HL-60 (cell line): ENCODE results near the gene PRSS3.
"Not testable (repeated sequence)": the region's sequence is repeated elsewhere in the genome, so short reads cannot be mapped to it uniquely, and the experiment has no call there.

Experiments used
- DNase-seq, 2 experiments: peaks; one replicate each; pipeline ENCODE4 v3.0.0-alpha.2; 2010 to 2020; ENCODE audit warnings: low read depth in 1 of 2, low spot score in 1 of 2
- H3K27ac ChIP-seq: fragments of 250-450 bp; sonication (Bioruptor Pico); replicated peaks from 2 replicates; pipeline ENCODE4 v1.5.1; 2020; ENCODE audit warnings: mild to moderate bottlenecking, moderate library complexity
- H3K27me3 ChIP-seq: fragments of 250-450 bp; sonication (Bioruptor Pico); 2 replicates; pipeline ENCODE4 v1.5.1; 2021; ENCODE audit warnings: mild to moderate bottlenecking, moderate library complexity; ENCODE audit not compliant: insufficient read depth, poor library complexity, severe bottlenecking
- H3K4me3 ChIP-seq: replicated peaks from 2 replicates; pipeline ENCODE4 v1.5.1; 2011; ENCODE audit warnings: mild to moderate bottlenecking, control low read depth, low read length; ENCODE audit not compliant: insufficient read depth
- GABPA ChIP-seq: IDR thresholded peaks from 2 replicates; pipeline ENCODE4 v1.6.1; 2012; ENCODE audit warnings: low read depth
- POLR2AphosphoS5 ChIP-seq: IDR thresholded peaks from 2 replicates; pipeline ENCODE4 v1.6.1; 2012; ENCODE audit warnings: low read depth
- SPI1 ChIP-seq: IDR thresholded peaks from 2 replicates; pipeline ENCODE4 v1.6.1; 2012; ENCODE audit warnings: low read depth, mild to moderate bottlenecking, borderline replicate concordance
- TF ChIP-seq, protein P1 (sequence below): IDR thresholded peaks from one replicate; pipeline ENCODE4 v1.5.1; 2011; ENCODE audit warnings: low read length, control low read depth, inconsistent platforms; ENCODE audit not compliant: insufficient read depth
- TF ChIP-seq, protein P2 (sequence below): IDR thresholded peaks from 2 replicates; pipeline ENCODE4 v1.6.1; 2012; ENCODE audit warnings: low read depth; ENCODE audit not compliant: insufficient replicate concordance

PRSS3 gene

DNA sequence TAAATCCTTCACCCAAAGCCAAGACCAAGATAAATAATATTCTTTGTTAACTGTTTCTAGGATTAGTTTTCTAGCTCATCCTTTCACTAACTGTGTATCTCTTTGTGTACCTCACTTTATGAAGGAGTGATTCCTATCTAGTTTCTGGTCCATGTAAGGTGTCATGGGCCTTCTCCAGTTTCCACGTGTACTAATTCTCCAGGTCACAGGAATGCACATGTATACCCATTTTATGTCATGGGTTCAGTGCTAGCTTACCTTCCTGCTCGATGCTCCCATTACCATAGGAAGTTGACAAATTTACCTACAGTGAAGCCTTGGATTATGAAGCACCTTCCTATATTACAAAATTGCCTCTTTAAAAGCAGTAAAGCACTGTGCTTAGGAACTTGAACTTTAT is 5.9 kb upstream of the PRSS3 start:
- DNase-seq, H3K27me3 ChIP-seq, H3K27ac ChIP-seq, H3K4me3 ChIP-seq: not testable (repeated sequence)

DNA sequence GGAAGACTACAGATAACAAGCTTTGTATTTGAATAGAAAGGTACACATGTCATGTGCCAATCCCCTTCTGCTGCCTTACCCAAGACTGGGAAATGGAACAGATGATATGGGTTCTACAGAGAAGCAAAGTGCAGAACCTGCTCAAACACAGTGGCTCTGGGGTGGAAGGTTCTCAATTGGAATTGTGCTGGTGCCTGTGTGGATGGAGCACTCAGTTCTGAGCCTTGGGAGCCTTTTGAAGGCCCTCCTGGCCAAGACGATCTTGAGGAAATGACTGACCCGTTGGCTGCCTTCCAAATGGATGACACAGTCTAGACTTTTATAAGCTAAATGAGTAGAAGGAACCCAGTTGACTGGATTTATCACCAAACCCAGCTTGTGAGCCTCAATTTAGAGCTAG is 4.2 kb upstream of the PRSS3 start:
- DNase-seq: no peak
- TF ChIP-seq, protein P1, sequence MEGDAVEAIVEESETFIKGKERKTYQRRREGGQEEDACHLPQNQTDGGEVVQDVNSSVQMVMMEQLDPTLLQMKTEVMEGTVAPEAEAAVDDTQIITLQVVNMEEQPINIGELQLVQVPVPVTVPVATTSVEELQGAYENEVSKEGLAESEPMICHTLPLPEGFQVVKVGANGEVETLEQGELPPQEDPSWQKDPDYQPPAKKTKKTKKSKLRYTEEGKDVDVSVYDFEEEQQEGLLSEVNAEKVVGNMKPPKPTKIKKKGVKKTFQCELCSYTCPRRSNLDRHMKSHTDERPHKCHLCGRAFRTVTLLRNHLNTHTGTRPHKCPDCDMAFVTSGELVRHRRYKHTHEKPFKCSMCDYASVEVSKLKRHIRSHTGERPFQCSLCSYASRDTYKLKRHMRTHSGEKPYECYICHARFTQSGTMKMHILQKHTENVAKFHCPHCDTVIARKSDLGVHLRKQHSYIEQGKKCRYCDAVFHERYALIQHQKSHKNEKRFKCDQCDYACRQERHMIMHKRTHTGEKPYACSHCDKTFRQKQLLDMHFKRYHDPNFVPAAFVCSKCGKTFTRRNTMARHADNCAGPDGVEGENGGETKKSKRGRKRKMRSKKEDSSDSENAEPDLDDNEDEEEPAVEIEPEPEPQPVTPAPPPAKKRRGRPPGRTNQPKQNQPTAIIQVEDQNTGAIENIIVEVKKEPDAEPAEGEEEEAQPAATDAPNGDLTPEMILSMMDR: no peak
- no peak for TF ChIP-seq SPI1
- TF ChIP-seq GABPA: no peak
- TF ChIP-seq, protein P2, sequence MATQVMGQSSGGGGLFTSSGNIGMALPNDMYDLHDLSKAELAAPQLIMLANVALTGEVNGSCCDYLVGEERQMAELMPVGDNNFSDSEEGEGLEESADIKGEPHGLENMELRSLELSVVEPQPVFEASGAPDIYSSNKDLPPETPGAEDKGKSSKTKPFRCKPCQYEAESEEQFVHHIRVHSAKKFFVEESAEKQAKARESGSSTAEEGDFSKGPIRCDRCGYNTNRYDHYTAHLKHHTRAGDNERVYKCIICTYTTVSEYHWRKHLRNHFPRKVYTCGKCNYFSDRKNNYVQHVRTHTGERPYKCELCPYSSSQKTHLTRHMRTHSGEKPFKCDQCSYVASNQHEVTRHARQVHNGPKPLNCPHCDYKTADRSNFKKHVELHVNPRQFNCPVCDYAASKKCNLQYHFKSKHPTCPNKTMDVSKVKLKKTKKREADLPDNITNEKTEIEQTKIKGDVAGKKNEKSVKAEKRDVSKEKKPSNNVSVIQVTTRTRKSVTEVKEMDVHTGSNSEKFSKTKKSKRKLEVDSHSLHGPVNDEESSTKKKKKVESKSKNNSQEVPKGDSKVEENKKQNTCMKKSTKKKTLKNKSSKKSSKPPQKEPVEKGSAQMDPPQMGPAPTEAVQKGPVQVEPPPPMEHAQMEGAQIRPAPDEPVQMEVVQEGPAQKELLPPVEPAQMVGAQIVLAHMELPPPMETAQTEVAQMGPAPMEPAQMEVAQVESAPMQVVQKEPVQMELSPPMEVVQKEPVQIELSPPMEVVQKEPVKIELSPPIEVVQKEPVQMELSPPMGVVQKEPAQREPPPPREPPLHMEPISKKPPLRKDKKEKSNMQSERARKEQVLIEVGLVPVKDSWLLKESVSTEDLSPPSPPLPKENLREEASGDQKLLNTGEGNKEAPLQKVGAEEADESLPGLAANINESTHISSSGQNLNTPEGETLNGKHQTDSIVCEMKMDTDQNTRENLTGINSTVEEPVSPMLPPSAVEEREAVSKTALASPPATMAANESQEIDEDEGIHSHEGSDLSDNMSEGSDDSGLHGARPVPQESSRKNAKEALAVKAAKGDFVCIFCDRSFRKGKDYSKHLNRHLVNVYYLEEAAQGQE: no peak
- TF ChIP-seq POLR2AphosphoS5: no peak
- Histone ChIP-seq H3K27ac (no peak overlapping the region), H3K4me3 (no peak overlapping the region), H3K27me3 (peaks cover 6% of the 10 kb centered on the region)

DNA sequence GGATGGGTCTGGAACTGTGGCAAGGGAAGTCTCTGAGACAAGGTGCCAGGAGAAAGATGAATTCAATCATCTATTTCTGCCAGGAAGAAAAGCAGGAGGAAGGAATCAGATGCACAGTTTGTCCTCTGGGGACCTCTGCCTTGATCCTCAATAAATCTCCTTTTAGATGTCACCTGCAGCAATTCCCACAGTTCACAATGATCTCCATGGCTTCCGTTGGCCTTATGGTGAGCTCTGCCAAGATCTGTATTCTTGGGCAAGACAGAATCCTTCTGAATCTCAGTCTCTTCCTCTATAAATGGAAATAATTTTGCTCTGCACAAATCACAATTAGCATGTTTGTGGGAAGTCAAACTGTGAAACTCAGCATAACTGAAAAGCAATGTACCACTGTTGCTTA is 1.9 kb upstream of the PRSS3 start:
- not testable (repeated sequence) for DNase-seq, H3K27me3 ChIP-seq, H3K4me3 ChIP-seq, H3K27ac ChIP-seq

DNA sequence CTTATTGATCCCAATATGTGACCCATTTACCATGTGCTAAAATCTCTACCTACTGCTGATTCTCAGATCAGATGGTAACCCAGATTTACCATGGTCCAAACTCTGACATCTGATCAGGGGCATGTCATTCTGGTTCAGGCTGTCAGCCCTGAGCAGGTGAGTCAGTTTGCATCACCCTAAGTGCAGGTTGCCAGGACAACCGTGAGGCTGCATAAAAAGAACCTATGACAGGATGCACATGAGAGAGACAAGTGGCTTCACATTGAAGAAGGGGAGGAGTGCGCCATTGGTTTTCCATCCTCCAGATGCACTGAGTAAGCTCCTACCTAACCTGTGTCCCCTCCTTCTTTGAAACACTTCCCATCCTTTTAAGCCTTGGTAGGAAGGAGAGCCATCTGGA is 801 bp upstream of the PRSS3 start:
- Histone ChIP-seq H3K4me3 (no peak overlapping the region), H3K27me3 (peaks cover 6% of the 10 kb centered on the region), H3K27ac (no peak overlapping the region)
- no peak for DNase-seq
- TF ChIP-seq SPI1 (no peak), POLR2AphosphoS5 (no peak), GABPA (no peak)
- TF ChIP-seq, protein P1: no peak
- TF ChIP-seq, protein P2: no peak

DNA sequence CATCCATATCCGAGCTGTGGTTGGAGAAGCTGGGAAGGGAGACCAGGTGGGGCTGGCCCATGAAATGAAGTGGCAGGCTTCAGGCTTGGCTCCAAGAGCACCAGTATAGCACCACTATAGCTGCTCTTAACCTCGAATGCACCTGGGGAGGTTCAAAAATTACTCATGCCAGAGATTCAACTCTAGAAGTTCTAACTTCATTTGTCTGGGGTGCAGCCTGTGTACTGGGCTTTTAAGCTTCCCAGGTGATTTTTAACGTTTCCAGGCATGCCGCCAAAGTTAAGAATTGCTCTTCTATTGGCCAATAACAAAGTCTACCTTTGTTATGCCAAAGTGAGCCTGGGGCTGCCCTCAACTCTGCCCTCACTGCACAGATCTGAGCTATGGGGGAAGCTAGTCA is 458 bp downstream of the PRSS3 start:
- H3K27me3 ChIP-seq: no peaks in the 10 kb centered on the region
- DNase-seq: no peak
- H3K4me3 ChIP-seq: no peak overlapping the region
- H3K27ac ChIP-seq: no peak overlapping the region
- TF ChIP-seq POLR2AphosphoS5 (no peak), GABPA (no peak)

DNA sequence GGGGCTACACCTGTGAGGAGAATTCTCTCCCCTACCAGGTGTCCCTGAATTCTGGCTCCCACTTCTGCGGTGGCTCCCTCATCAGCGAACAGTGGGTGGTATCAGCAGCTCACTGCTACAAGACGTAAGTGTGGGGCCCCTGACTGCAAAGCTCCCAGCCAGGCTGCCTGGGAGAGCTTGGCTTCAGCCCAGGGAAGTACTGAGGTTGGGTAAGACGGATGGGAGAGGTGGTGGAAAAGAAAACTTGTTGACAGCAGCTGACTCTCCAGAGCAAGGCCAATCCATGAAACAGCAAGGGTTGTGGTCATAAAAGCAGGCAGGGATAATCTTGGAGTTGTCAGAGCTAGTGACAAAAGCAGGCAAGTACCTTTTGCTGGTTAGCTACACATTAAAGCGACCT is 1.3 kb downstream of the PRSS3 start:
- H3K27ac ChIP-seq, H3K27me3 ChIP-seq, DNase-seq, H3K4me3 ChIP-seq: not testable (repeated sequence)
